HG03342 (cell line): Measurements from ENCODE around the gene SHF.
A peak's percentile ranks its signal among the peaks of the same experiment; 100 is the strongest.

Source experiments
- ATAC-seq: cut with Tn5 transposase; IDR thresholded peaks from one replicate; pipeline ENCODE4 v1.9.1; 2021; ENCODE audit warnings: mild to moderate bottlenecking, moderate library complexity; ENCODE audit not compliant: unreplicated experiment

Gene SHF

GRCh38 chr15:45174069-45174468 lies 13.7 kb downstream of the SHF start:
- ATAC-seq, result no peak

- no peak for ATAC-seq
These were observed 15.9 kb downstream of the SHF start for GRCh38 chr15:45171912-45172311.

GRCh38 chr15:45169608-45170480 lies 17.9 kb downstream of the SHF start:
- no peak for ATAC-seq

GRCh38 chr15:45168751-45169551 lies 18.8 kb downstream of the SHF start:
- no peak for ATAC-seq

GRCh38 chr15:45168286-45168685 lies 19.5 kb downstream of the SHF start:
- ATAC-seq, result no peak

- no peak for ATAC-seq
These were observed 20.0 kb downstream of the SHF start for GRCh38 chr15:45167631-45168205.

- ATAC-seq, result peak; percentile 94
These were observed 20.7 kb downstream of the SHF start for GRCh38 chr15:45166834-45167630.

- ATAC-seq, result no peak
These were observed 22.2 kb downstream of the SHF start for GRCh38 chr15:45165536-45165935.

- no peak for ATAC-seq
These were observed 22.9 kb downstream of the SHF start for GRCh38 chr15:45164914-45165313.

- ATAC-seq, result no peak
These were observed 24.3 kb downstream of the SHF start for GRCh38 chr15:45163508-45163856.

GRCh38 chr15:45162771-45163507 lies 24.8 kb downstream of the SHF start:
- peak; percentile 43 for ATAC-seq

GRCh38 chr15:45161666-45162065 lies 26.1 kb downstream of the SHF start:
- ATAC-seq, result no peak

- ATAC-seq, result no peak
These were observed 29.8 kb downstream of the SHF start for GRCh38 chr15:45157974-45158373.

- no peak for ATAC-seq
These were observed 30.9 kb downstream of the SHF start for GRCh38 chr15:45156744-45157455.

- no peak for ATAC-seq
These were observed 32.0 kb downstream of the SHF start for GRCh38 chr15:45155739-45156138.

- no peak for ATAC-seq
These were observed 35.6 kb downstream of the SHF start for GRCh38 chr15:45151998-45152828.

GRCh38 chr15:45150997-45151396 lies 36.8 kb downstream of the SHF start:
- ATAC-seq, result no peak

- no peak for ATAC-seq
These were observed 37.3 kb downstream of the SHF start for GRCh38 chr15:45150481-45150880.

GRCh38 chr15:45149060-45149459 lies 38.7 kb downstream of the SHF start:
- no peak for ATAC-seq
